GM19455 (cell line): ENCODE results near the gene RFNG.

Experiments
- ATAC-seq: cut with Tn5 transposase; IDR thresholded peaks from one replicate; pipeline ENCODE4 v1.9.1; 2021; ENCODE audit not compliant: unreplicated experiment

RFNG gene

GRCh38 chr17:82058855-82059249 lies 7.2 kb upstream of the RFNG start:
- ATAC-seq, result no peak

GRCh38 chr17:82058230-82058854 lies 6.7 kb upstream of the RFNG start:
- no peak for ATAC-seq

- ATAC-seq, result no peak
These were observed 5.4 kb upstream of the RFNG start for GRCh38 chr17:82056729-82057621.

GRCh38 chr17:82055965-82056728 lies 4.5 kb upstream of the RFNG start:
- ATAC-seq, result no peak

- ATAC-seq, result no peak
These were observed 3.7 kb upstream of the RFNG start for GRCh38 chr17:82055023-82055964.

- no peak for ATAC-seq
These were observed 2.9 kb upstream of the RFNG start for GRCh38 chr17:82054351-82055022.

- no peak for ATAC-seq
These were observed 2.1 kb upstream of the RFNG start for GRCh38 chr17:82053556-82054263.

- no peak for ATAC-seq
These were observed 1.5 kb upstream of the RFNG start for GRCh38 chr17:82053130-82053529.

GRCh38 chr17:82052638-82053059 lies 1.0 kb upstream of the RFNG start:
- ATAC-seq, result no peak

- ATAC-seq, result no peak
These were observed 610 bp downstream of the RFNG start for GRCh38 chr17:82050761-82051641.

- no peak for ATAC-seq
These were observed 1.4 kb downstream of the RFNG start for GRCh38 chr17:82050152-82050760.

GRCh38 chr17:82049521-82049971 lies 2.1 kb downstream of the RFNG start:
- no peak for ATAC-seq

- no peak for ATAC-seq
These were observed 2.5 kb downstream of the RFNG start for GRCh38 chr17:82049106-82049505.

GRCh38 chr17:82048571-82048971 lies 3.0 kb downstream of the RFNG start:
- no peak for ATAC-seq

- ATAC-seq, result no peak
These were observed 3.6 kb downstream of the RFNG start for GRCh38 chr17:82047914-82048570.

GRCh38 chr17:82047379-82047778 lies 4.2 kb downstream of the RFNG start:
- no peak for ATAC-seq

- ATAC-seq, result no peak
These were observed 4.7 kb downstream of the RFNG start for GRCh38 chr17:82046903-82047302.
